Measurements from ENCODE around the gene COG2. TPM values are rescaled to one million over a fixed set of nuclear protein-coding genes. Genes with fewer than 3 reads are reported as not detected.

COG2 gene
- total RNA-seq, 1 donor from 2014 or later, result 24.3 TPM

GRCh38 chr1:230627767-230628166 is 14.5 kb upstream of the COG2 start:
- no peaks in the 10 kb centered on the region for H3K9me3 Mint-ChIP-seq (ENCODE audit: unreplicated experiment)

DNA sequence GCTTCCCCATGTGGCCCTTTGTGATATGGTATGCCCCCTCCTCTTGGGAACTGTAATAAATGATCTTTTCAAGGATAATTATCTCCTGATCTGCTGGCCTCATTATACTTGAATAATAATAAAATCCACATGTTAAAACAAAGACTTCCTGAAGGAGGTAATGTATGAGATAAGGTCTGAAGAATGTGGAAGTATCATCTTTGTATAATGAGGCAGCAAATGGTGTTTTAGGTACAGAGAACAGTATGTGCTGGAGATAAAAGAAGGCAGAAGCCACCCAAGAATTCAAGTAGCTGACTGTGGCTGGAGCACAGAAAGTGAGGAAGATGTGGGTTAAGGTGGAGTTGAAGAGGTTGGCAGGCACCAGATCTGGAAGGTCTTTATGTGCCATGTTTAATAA is 12.8 kb upstream of the COG2 start:
- H3K4me1 Mint-ChIP-seq (ENCODE audit: unreplicated experiment), result no peaks in the 10 kb centered on the region

More at GRCh38 chr1:230627767-230628166, 14.5 kb upstream of the COG2 start:
- no peak overlapping the region for H3K4me3 Mint-ChIP-seq (ENCODE audit: unreplicated experiment)
- DNase-seq (ENCODE audit: low spot score), result no peak
- no peaks in the 10 kb centered on the region for H3K36me3 Mint-ChIP-seq (ENCODE audit: low read depth, unreplicated experiment)
- H3K27ac Mint-ChIP-seq (ENCODE audit: unreplicated experiment), result no peak overlapping the region
- TF ChIP-seq CTCF (IDR thresholded peaks at IDR 0.05; ENCODE audit: unreplicated experiment), result no peak
- H3K27me3 Mint-ChIP-seq (ENCODE audit: unreplicated experiment), result no peaks in the 10 kb centered on the region
- H3K4me1 Mint-ChIP-seq (ENCODE audit: unreplicated experiment), result no peaks in the 10 kb centered on the region

DNA sequence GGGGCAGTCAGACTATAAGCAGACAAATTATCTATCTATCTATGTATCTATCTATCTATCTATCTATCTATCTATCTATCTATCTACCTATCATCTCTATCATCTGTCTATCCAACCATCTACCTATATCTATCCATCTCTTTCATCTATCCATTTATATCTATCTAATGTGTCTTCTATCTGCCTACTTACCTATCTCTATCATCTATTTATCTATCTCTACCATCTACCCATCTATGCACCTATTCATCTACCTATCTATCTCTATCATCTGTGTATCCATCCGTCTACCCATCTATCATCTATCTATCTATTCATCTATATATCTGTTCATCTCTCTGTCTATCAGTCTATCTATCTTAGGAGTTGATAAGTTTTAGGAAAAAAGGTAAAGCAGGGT is 10.8 kb upstream of the COG2 start:
- no peaks in the 10 kb centered on the region for H3K9me3 Mint-ChIP-seq (ENCODE audit: unreplicated experiment)
- H3K36me3 Mint-ChIP-seq (ENCODE audit: low read depth, unreplicated experiment), result no peaks in the 10 kb centered on the region
- no peak for TF ChIP-seq CTCF (IDR thresholded peaks at IDR 0.05; ENCODE audit: unreplicated experiment)
- H3K4me1 Mint-ChIP-seq (ENCODE audit: unreplicated experiment), result no peaks in the 10 kb centered on the region
- H3K27me3 Mint-ChIP-seq (ENCODE audit: unreplicated experiment), result no peaks in the 10 kb centered on the region
- DNase-seq (ENCODE audit: low spot score), result no peak
- no peak overlapping the region for H3K4me3 Mint-ChIP-seq (ENCODE audit: unreplicated experiment)
- no peak overlapping the region for H3K27ac Mint-ChIP-seq (ENCODE audit: unreplicated experiment)

More for the DNA sequence above, 12.8 kb upstream of the COG2 start:
- no peak overlapping the region for H3K4me3 Mint-ChIP-seq (ENCODE audit: unreplicated experiment)
- no peaks in the 10 kb centered on the region for H3K9me3 Mint-ChIP-seq (ENCODE audit: unreplicated experiment)
- H3K27ac Mint-ChIP-seq (ENCODE audit: unreplicated experiment), result no peak overlapping the region
- H3K27me3 Mint-ChIP-seq (ENCODE audit: unreplicated experiment), result no peaks in the 10 kb centered on the region
- DNase-seq (ENCODE audit: low spot score), result no peak
- TF ChIP-seq CTCF (IDR thresholded peaks at IDR 0.05; ENCODE audit: unreplicated experiment), result no peak
- H3K36me3 Mint-ChIP-seq (ENCODE audit: low read depth, unreplicated experiment), result no peaks in the 10 kb centered on the region

- TF ChIP-seq CTCF (IDR thresholded peaks at IDR 0.05; ENCODE audit: unreplicated experiment), result peak; percentile 44
- Mint-ChIP-seq H3K4me3 (ENCODE audit: unreplicated experiment) (no peak overlapping the region), H3K36me3 (ENCODE audit: low read depth, unreplicated experiment) (no peaks in the 10 kb centered on the region), H3K27ac (ENCODE audit: unreplicated experiment) (no peak overlapping the region), H3K27me3 (ENCODE audit: unreplicated experiment) (no peaks in the 10 kb centered on the region), H3K4me1 (ENCODE audit: unreplicated experiment) (no peaks in the 10 kb centered on the region), H3K9me3 (ENCODE audit: unreplicated experiment) (no peaks in the 10 kb centered on the region)
- DNase-seq (ENCODE audit: low spot score), result peak; percentile 33
Measured at GRCh38 chr1:230632273-230632873, 9.9 kb upstream of the COG2 start.

GRCh38 chr1:230633469-230633868 is 8.8 kb upstream of the COG2 start:
- no peak overlapping the region for H3K27ac Mint-ChIP-seq (ENCODE audit: unreplicated experiment)
- no peak for TF ChIP-seq CTCF (IDR thresholded peaks at IDR 0.05; ENCODE audit: unreplicated experiment)
- no peak overlapping the region for H3K4me3 Mint-ChIP-seq (ENCODE audit: unreplicated experiment)
- no peaks in the 10 kb centered on the region for H3K36me3 Mint-ChIP-seq (ENCODE audit: low read depth, unreplicated experiment)
- no peak for DNase-seq (ENCODE audit: low spot score)
- no peaks in the 10 kb centered on the region for H3K9me3 Mint-ChIP-seq (ENCODE audit: unreplicated experiment)
- H3K27me3 Mint-ChIP-seq (ENCODE audit: unreplicated experiment), result peaks cover 2% of the 10 kb centered on the region
- no peaks in the 10 kb centered on the region for H3K4me1 Mint-ChIP-seq (ENCODE audit: unreplicated experiment)

Measured in endothelial cell (in vitro differentiated cells).